ENCODE results near the gene FRYL.

DNA sequence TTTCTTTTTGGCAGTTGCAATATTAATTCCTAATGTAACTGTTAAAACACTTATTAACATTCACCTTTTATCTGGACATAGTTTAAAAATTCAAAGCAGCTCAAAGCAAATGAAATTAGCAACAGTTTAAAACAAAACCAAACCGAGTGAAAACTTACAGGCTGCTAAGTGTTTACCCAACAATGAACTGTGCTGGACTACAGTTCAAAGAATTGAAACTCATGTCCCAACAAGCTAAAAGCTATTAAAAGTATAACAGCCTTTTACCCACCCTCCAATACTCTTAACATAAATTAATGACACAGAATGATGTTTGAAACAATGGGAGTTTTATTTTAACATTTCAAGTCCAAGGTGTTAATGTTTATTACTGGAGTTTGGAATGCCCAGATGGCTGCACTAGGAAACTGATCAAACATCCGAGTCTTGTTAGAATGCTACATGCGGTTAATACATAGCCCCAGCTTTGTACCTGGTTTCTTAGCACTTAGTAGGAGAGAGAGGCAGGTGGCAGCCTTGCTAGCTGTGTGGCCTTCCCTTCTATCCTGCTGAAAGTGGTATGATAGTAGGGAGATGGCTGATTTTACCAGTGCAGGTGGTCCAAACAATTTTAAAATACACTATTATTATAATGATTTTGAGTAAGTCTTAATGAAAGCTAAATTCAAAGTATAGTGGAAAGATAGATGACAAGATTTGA lies 21.1 kb upstream of the FRYL start:
- TF ChIP-seq, protein P1, sequence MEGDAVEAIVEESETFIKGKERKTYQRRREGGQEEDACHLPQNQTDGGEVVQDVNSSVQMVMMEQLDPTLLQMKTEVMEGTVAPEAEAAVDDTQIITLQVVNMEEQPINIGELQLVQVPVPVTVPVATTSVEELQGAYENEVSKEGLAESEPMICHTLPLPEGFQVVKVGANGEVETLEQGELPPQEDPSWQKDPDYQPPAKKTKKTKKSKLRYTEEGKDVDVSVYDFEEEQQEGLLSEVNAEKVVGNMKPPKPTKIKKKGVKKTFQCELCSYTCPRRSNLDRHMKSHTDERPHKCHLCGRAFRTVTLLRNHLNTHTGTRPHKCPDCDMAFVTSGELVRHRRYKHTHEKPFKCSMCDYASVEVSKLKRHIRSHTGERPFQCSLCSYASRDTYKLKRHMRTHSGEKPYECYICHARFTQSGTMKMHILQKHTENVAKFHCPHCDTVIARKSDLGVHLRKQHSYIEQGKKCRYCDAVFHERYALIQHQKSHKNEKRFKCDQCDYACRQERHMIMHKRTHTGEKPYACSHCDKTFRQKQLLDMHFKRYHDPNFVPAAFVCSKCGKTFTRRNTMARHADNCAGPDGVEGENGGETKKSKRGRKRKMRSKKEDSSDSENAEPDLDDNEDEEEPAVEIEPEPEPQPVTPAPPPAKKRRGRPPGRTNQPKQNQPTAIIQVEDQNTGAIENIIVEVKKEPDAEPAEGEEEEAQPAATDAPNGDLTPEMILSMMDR (IDR thresholded peaks at IDR 0.05) = no peak
- no peak for TF ChIP-seq ZFX (IDR thresholded peaks at IDR 0.05; ENCODE audit: borderline replicate concordance)

Data from 22Rv1 (cell line).